Neuronal stem cell (in vitro differentiated cells): ENCODE data around the gene SDC1.
A peak's percentile ranks its signal among the peaks of the same experiment; 100 is the strongest.
"Not testable (repeated sequence)": the region's sequence is repeated elsewhere in the genome, so short reads cannot be mapped to it uniquely, and the experiment has no call there.

ENCODE experiments used
- DNase-seq: peaks from one replicate; pipeline ENCODE4 v3.0.0-alpha.2; 2013; ENCODE audit warnings: low spot score
- H2AFZ ChIP-seq: one replicate; pipeline ENCODE4 v1.6.1; 2013; ENCODE audit warnings: mild to moderate bottlenecking, low read length, inconsistent platforms
- H2AK5ac ChIP-seq: 2 replicates; pipeline ENCODE4 v1.6.1; 2013; ENCODE audit warnings: low read depth, mild to moderate bottlenecking, inconsistent platforms, low read length, moderate library complexity, mixed read lengths
- H2BK120ac ChIP-seq: 2 replicates; pipeline ENCODE4 v1.6.1; 2013; ENCODE audit warnings: low read depth, mild to moderate bottlenecking, inconsistent platforms, low read length, moderate library complexity, mixed read lengths
- H2BK12ac ChIP-seq: one replicate; pipeline ENCODE4 v1.6.1; 2013; ENCODE audit warnings: low read length, inconsistent platforms
- H2BK15ac ChIP-seq: 2 replicates; pipeline ENCODE4 v1.6.1; 2013; ENCODE audit warnings: mild to moderate bottlenecking, low read length, inconsistent platforms, mixed read lengths
- H2BK5ac ChIP-seq: one replicate; pipeline ENCODE4 v1.6.1; 2013; ENCODE audit warnings: inconsistent platforms, mild to moderate bottlenecking, low read length, moderate library complexity
- H3K14ac ChIP-seq: one replicate; pipeline ENCODE4 v1.6.1; 2013; ENCODE audit warnings: low read length, inconsistent platforms
- H3K18ac ChIP-seq: 2 replicates; pipeline ENCODE4 v1.6.1; 2013; ENCODE audit warnings: low read length, inconsistent platforms
- H3K23ac ChIP-seq: 2 replicates; pipeline ENCODE4 v1.6.1; 2013; ENCODE audit warnings: low read depth, mild to moderate bottlenecking, mixed read lengths, low read length, inconsistent platforms; ENCODE audit not compliant: poor library complexity
- H3K27ac ChIP-seq: replicated peaks from 3 replicates; pipeline ENCODE4 v1.5.1; 2013; ENCODE audit warnings: low read length, inconsistent platforms
- H3K27me3 ChIP-seq, 3 experiments: 2 replicates each; pipeline ENCODE4 v1.6.1; 2013; ENCODE audit warnings: low read length in 3 of 3, mild to moderate bottlenecking in 2 of 3, inconsistent platforms in 1 of 3, low read depth in 1 of 3, mixed read lengths in 1 of 3, moderate library complexity in 1 of 3; ENCODE audit not compliant: control insufficient read depth in 3 of 3, insufficient read depth in 3 of 3
- H3K36me3 ChIP-seq, 2 donors: replicated peaks in 1 of 2; 2 replicates each; pipeline ENCODE4 v1.6.1; 2013; ENCODE audit warnings: low read length in 2 of 2; ENCODE audit not compliant: control insufficient read depth in 2 of 2, insufficient read depth in 2 of 2
- H3K4ac ChIP-seq: 2 replicates; pipeline ENCODE4 v1.6.1; 2013; ENCODE audit warnings: inconsistent platforms, mild to moderate bottlenecking, low read length, moderate library complexity
- H3K4me1 ChIP-seq, 2 donors: 1 replicate in 1 of 2; 2 replicates in 1 of 2; pipeline ENCODE4 v1.6.1; 2013; ENCODE audit warnings: low read length in 2 of 2, low read depth in 1 of 2; ENCODE audit not compliant: control insufficient read depth in 2 of 2, insufficient read depth in 1 of 2
- H3K4me2 ChIP-seq: one replicate; pipeline ENCODE4 v1.6.1; 2013; ENCODE audit warnings: mild to moderate bottlenecking, low read length, inconsistent platforms; ENCODE audit not compliant: insufficient read depth, poor library complexity, severe bottlenecking
- H3K4me3 ChIP-seq, 2 donors: 2 replicates each; pipeline ENCODE4 v1.5.1; 2013; ENCODE audit warnings: low read length in 2 of 2, mild to moderate bottlenecking in 2 of 2, inconsistent platforms in 1 of 2, moderate library complexity in 1 of 2
- H3K79me1 ChIP-seq: one replicate; pipeline ENCODE4 v1.6.1; 2013; ENCODE audit warnings: low read depth, mild to moderate bottlenecking, inconsistent platforms, low read length, moderate library complexity
- H3K9ac ChIP-seq: one replicate; pipeline ENCODE4 v1.6.1; 2013; ENCODE audit warnings: mild to moderate bottlenecking, low read depth, low read length, inconsistent platforms; ENCODE audit not compliant: poor library complexity
- H3K9me3 ChIP-seq, 2 donors: replicated peaks in 1 of 2; 2 replicates each; pipeline versions ENCODE3 to v1.6.1; 2013; ENCODE audit warnings: low read length in 2 of 2, mild to moderate bottlenecking in 2 of 2, inconsistent platforms in 1 of 2, low read depth in 1 of 2, mixed read lengths in 1 of 2, moderate library complexity in 1 of 2; ENCODE audit not compliant: control insufficient read depth in 2 of 2, insufficient read depth in 1 of 2
- H4K8ac ChIP-seq: one replicate; pipeline ENCODE4 v1.6.1; 2013; ENCODE audit warnings: low read depth, mild to moderate bottlenecking, inconsistent platforms, low read length, moderate library complexity
- H4K91ac ChIP-seq: one replicate; pipeline ENCODE4 v1.6.1; 2013; ENCODE audit warnings: low read length, low read depth, mild to moderate bottlenecking, inconsistent platforms; ENCODE audit not compliant: poor library complexity
- WGBS, 2 donors: extraction: QIAGEN DNeasy Blood & Tissue Kit; methylation state at CpG; one replicate each; pipeline ENCODE4 v1.1.7; 2013; ENCODE audit warnings: missing lambda C conversion rate in 2 of 2, mixed read lengths in 1 of 2; ENCODE audit not compliant: insufficient read length in 2 of 2, insufficient replicate concordance in 1 of 2; ENCODE audit errors: extremely low coverage in 2 of 2; 5-methylcytosine and 5-hydroxymethylcytosine counted together

The SDC1 gene

GRCh38 chr2:20234597-20234996 is 9.7 kb upstream of the SDC1 start:
- H3K27ac ChIP-seq, H3K9ac ChIP-seq, H4K8ac ChIP-seq, H3K27me3 ChIP-seq, H3K9me3 ChIP-seq, H2AK5ac ChIP-seq, H2BK120ac ChIP-seq, H3K23ac ChIP-seq, H2BK15ac ChIP-seq, H2BK12ac ChIP-seq, H4K91ac ChIP-seq, H3K4me1 ChIP-seq, H3K4me3 ChIP-seq, DNase-seq, H3K36me3 ChIP-seq, H3K14ac ChIP-seq, H3K4ac ChIP-seq, H3K79me1 ChIP-seq, H2BK5ac ChIP-seq, H3K18ac ChIP-seq, H2AFZ ChIP-seq, H3K4me2 ChIP-seq: not testable (repeated sequence)
- no CpG with 5 or more reads among the region's 2 CpGs for WGBS, 2 donors

- no CpG with 5 or more reads among the region's 5 CpGs for whole genome bisulfite sequencing, 2 donors
- no peak overlapping the region for H3K4me2 ChIP-seq
- no peak overlapping the region for H3K23ac ChIP-seq
- no peak overlapping the region for H3K9ac ChIP-seq
- H3K18ac ChIP-seq = no peak overlapping the region
- H3K79me1 ChIP-seq = no peaks in the 10 kb centered on the region
- peaks cover 2 to 3% of the 10 kb centered on the region in 2 donors for H3K4me1 ChIP-seq
- H2BK15ac ChIP-seq = no peak overlapping the region
- no peak overlapping the region for H2BK120ac ChIP-seq
- no peak overlapping the region for H4K8ac ChIP-seq
- no peak overlapping the region for H3K4ac ChIP-seq
- no peak overlapping the region for H3K27ac ChIP-seq
- H3K4me3 ChIP-seq = no peak overlapping the region
- H2BK12ac ChIP-seq = no peak overlapping the region
- H4K91ac ChIP-seq = no peak overlapping the region
- peaks cover 0 to 7% (median 0%) of the 10 kb centered on the region in 3 experiments for H3K27me3 ChIP-seq
- no peak overlapping the region for H2AFZ ChIP-seq
- no peak overlapping the region for H2AK5ac ChIP-seq
- no peak overlapping the region for H3K14ac ChIP-seq
- no peak overlapping the region for H2BK5ac ChIP-seq
- no peaks in the 10 kb centered on the region for H3K36me3 ChIP-seq
- DNase-seq = no peak
- no peaks in the 10 kb centered on the region for H3K9me3 ChIP-seq
Measured at GRCh38 chr2:20232837-20233207, 7.9 kb upstream of the SDC1 start.

GRCh38 chr2:20231598-20232026 is 6.7 kb upstream of the SDC1 start:
- H3K18ac ChIP-seq = peak overlapping the region; percentile 31
- H3K9me3 ChIP-seq = no peaks in the 10 kb centered on the region
- H4K8ac ChIP-seq = no peak overlapping the region
- no peak overlapping the region for H2AK5ac ChIP-seq
- peaks cover 0 to 7% (median 0%) of the 10 kb centered on the region in 3 experiments for H3K27me3 ChIP-seq
- peaks cover under 1% of the 10 kb centered on the region in 2 donors for H3K4me1 ChIP-seq
- no peak overlapping the region for H2AFZ ChIP-seq
- H3K4me2 ChIP-seq = no peak overlapping the region
- no peak overlapping the region for H2BK15ac ChIP-seq
- no peak for DNase-seq
- no peak overlapping the region for H3K23ac ChIP-seq
- no peaks in the 10 kb centered on the region for H3K79me1 ChIP-seq
- H2BK12ac ChIP-seq = no peak overlapping the region
- H3K4ac ChIP-seq = no peak overlapping the region
- no peak overlapping the region for H2BK120ac ChIP-seq
- peak overlapping the region in 1 of 2 donors; percentile 32 for H3K4me3 ChIP-seq
- no peak overlapping the region for H3K9ac ChIP-seq
- H3K14ac ChIP-seq = no peak overlapping the region
- no peak overlapping the region for H4K91ac ChIP-seq
- H3K36me3 ChIP-seq = no peaks in the 10 kb centered on the region
- no peak overlapping the region for H3K27ac ChIP-seq
- WGBS, 2 donors = no CpG with 5 or more reads among the region's 6 CpGs
- H2BK5ac ChIP-seq = no peak overlapping the region

GRCh38 chr2:20231159-20231558 is 6.2 kb upstream of the SDC1 start:
- Histone ChIP-seq H3K4me1 (no peaks in the 10 kb centered on the region), H3K79me1 (no peaks in the 10 kb centered on the region), H3K27me3 (peaks cover 0 to 9% (median 0%) of the 10 kb centered on the region in 3 experiments), H3K18ac (no peak overlapping the region), H3K4ac (no peak overlapping the region), H3K36me3 (no peaks in the 10 kb centered on the region), H3K4me2 (no peak overlapping the region), H3K9ac (no peak overlapping the region), H3K4me3 (no peak overlapping the region), H2AFZ (peak overlapping the region; percentile 36), H3K9me3 (no peaks in the 10 kb centered on the region), H2BK15ac (no peak overlapping the region), H3K27ac (no peak overlapping the region), H2BK12ac (no peak overlapping the region), H4K8ac (no peak overlapping the region), H2BK120ac (no peak overlapping the region), H2BK5ac (no peak overlapping the region), H2AK5ac (no peak overlapping the region), H3K23ac (no peak overlapping the region), H3K14ac (no peak overlapping the region), H4K91ac (no peak overlapping the region)
- no CpG with 5 or more reads among the region's 6 CpGs for WGBS, 2 donors
- DNase-seq = no peak
